IPS-NIHi7 (cell line): ENCODE results near the gene CEACAM21.

Experiments used
- DNase-seq: peaks from one replicate; pipeline ENCODE4 v3.0.0; 2012; ENCODE audit warnings: mixed read lengths; ENCODE audit errors: extremely low spot score

Gene CEACAM21

GRCh38 chr19:41586064-41586463 lies 10.1 kb downstream of the CEACAM21 start:
- DNase-seq: no peak

DNA sequence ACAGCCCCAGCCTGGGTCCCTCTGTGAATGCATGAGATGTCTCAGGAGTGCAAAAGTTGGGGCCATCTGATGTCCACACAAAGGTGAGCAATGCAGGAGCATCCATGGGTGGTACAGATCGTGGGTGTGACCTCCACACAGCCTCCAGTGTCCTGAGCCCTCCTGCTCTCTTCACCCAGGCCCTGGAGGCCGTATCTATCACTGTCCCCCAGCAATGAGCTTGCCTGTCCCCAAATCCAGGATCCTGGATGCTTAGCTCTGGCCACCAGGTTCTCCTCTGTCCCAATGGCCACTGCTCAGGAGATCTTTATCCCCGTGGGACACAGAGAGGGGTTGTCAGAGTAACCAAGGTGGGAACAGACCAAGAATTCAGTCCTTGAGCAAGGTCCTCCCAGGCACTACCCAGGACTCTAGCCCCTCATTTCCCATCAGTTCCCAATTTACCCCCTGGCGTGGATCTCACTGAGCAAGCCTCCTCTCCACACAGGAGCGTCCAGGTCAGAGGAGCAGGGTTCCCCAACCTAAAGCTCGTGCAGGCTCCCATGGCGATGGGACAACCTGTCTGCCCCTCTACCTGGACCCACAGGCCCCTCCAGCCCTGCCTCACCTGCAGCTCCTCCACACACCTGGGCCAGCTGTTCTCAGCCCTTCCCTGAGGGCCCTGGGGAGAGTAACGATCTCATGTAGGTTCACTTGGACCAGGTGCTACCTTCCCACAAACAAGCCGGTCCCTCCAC lies 11.3 kb downstream of the CEACAM21 start:
- DNase-seq: no peak

GRCh38 chr19:41587838-41588210 lies 11.9 kb downstream of the CEACAM21 start:
- DNase-seq: no peak

GRCh38 chr19:41588497-41589209 lies 12.7 kb downstream of the CEACAM21 start:
- peak; percentile 57 for DNase-seq

GRCh38 chr19:41589371-41589770 lies 13.4 kb downstream of the CEACAM21 start:
- DNase-seq: no peak

DNA sequence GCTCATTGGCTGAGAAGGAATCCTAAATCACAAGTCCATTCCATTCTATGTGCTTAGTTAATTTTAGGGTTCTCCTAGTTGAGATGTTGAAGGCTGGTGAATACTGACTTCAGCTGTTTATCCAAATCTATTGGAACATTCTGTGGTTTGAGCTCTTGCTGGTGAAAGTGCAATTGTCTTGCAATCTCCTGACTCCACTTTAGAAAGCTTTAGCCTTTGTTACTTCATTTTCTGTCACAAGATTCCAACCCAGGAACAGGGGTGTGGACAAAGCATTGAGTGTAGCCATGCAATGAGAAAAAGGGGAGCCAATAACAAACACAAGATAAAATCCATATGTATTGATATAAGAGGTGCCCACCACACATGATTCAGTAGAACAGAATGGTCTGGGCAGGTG lies 15.0 kb downstream of the CEACAM21 start:
- no peak for DNase-seq

DNA sequence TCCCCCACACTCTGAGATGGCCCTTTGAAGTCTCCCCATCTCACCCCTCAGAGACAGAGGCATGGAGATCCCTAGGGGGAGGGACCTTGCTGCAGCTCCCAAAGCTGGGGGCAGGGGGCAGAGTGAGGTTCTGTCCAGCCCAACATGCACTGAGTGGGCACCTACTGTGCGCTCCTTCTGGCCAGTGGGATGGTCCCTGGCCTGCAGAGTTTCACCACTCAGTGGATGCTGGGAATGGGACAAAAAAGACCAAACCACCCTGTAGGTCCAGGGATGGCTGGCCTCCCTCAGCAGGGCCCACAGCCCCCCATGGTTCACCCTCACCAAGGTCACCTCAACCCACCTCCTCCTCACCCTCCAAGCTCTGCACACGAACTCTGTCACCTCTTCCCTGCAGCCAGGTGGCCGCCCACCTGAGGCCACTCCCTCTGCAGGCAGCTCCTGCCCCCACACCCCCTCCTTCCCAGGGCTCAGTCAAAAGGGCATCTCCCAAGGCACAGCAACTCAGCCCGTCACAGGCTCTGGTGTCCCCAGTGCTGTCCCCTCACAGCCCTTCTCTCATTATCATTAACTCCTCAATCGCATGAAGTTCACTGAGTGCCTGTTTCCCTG lies 16.1 kb downstream of the CEACAM21 start:
- DNase-seq: no peak

DNA sequence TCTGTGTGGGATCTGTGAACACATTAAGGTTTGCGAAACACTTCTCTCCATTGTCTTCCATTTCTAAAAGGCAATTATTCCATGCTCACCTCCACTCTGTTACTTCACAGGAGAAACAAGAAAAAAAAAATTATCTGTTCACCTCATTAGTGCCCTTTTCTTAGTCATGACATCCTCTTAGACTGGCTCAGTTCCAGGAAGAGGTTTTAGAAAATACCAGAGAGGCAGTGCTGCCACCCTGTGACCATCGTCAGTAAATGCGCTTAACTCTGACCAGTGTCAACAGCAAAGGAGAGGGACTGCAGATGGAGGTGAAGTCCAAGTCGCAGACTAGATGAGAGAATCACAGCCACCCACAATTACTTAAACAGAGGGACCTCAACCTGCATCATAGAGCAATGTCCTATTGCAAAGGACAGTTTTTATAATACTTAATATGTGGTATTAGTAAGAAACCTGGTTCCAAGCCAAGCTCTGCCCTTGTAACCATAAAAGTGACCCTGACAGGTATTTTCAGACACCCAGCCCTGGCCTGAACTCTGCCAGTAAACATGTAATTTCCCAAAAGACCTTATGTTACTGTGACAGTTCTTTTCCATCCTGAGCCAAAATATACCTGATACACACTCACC lies 19.4 kb downstream of the CEACAM21 start:
- DNase-seq: peak; percentile 68

DNA sequence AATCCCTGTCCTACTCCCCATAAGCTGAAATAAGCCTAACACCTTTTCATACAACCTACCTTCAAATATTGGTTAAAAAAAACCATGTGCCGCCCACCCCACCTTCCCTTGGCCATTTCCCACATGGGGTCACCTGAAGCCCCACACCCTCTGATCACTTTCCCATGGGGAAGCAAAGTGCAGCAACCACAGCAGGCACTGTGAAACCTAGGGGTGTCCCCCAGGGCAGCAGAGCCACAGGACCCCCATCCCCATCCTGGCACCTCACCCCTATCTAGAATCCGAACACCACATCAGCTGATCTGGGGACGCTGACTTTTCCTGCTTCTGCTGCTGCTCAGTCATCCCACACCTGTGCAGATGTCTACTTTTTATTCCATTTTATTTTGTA lies 19.9 kb downstream of the CEACAM21 start:
- no peak for DNase-seq

DNA sequence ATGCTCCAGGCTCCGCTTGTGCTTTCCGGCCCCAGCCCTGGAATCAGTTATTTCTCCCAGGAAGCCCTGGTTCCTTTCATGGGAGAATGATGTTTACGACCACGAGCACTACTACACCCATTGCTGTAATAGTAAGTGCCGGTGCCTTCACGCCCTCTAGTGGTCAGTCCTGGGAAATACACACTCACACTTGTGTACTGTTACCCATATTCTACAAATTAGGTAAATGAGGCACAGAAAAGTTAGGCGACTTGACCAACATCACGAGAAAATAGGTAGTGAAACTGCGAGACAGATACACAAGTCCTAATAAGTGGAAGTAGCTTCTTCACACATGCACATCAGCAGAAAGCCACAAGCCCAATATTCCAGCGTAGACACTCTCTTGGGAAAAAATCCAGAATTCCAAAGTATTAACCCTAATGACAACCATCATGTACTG lies 21.7 kb downstream of the CEACAM21 start:
- DNase-seq: peak; percentile 88

DNA sequence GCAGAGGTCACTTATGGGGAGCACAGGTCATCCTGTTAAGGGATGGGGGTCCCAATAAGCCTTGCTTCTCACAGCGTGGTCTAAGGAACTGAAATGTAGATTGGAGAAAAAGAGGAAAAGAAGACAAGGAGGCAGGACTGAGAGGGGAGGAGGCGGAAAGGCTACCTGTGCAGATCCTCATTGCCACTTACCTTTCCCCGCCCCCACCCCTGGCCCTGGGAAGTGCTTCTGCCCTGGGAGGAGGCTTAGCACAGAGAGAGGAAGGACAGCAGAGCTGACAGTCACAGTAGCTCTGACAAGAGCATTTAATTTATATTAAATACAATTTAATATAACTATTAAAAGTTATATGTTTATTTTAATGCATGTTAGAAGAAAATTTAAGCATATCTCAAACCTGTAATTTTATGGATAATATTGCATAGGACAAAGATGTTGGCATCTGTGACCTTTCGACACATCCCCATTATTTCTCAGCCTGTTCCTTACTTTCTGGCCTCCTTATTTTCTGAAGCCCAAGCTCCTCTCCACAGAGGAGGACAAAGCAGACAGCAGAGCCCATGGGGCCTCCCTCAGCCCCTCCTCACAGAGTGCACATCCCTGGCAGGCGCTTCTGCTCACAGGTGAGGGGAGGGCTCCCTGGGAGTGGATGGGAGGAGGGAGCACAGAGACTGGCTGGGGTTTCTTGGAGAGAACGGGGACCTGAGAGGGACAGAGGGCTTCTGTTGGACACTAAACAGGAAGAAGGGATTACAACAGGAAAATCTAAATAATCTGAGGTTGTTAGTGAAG lies 23.4 kb downstream of the CEACAM21 start:
- DNase-seq: no peak

DNA sequence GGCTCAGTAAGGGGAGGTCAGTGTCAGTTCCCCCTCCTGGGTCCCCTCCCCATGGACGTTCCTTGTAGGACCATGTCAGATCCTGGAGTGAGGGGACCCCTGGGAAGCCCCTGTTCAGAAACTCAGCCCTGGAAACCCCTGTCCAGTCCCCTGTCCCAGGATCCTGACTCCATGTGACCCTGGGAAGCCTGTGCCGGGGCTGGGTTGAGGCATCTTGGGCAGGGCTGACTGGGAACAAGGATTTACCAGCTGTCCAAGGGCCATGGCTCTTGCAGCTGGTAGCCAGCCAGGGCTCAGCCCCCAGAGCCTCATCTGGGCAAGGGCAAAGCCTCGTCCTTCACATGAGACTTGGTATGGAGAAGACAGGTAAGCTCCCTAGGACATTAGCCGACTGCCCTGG lies 25.8 kb downstream of the CEACAM21 start:
- no peak for DNase-seq

GRCh38 chr19:41604831-41605230 lies 28.9 kb downstream of the CEACAM21 start:
- no peak for DNase-seq

- no peak for DNase-seq
These were observed 30.4 kb downstream of the CEACAM21 start for GRCh38 chr19:41606215-41606837.

DNA sequence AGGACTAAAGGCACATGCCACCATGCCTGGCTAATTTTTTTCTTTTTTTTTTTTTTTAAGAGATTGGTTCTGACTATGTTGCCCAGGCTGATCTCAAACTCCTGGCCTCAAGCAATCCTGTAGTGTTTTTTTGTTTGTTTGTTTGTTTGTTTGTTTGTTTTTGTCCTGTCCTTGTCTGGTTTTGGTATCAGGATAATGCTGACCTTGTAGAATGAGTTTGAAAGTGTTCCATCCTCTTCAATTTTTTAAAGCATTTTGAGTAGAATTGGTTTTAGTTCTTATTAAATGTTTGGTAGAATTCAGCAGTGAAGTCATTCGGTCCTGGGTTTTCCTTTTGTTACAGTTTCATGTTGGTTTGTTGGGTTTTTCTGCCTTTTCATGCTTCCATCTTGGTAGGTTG lies 31.7 kb downstream of the CEACAM21 start:
- no peak for DNase-seq

GRCh38 chr19:41610789-41611188 lies 34.8 kb downstream of the CEACAM21 start:
- no peak for DNase-seq

- DNase-seq: no peak
These were observed 36.5 kb downstream of the CEACAM21 start for GRCh38 chr19:41612483-41612882.

DNA sequence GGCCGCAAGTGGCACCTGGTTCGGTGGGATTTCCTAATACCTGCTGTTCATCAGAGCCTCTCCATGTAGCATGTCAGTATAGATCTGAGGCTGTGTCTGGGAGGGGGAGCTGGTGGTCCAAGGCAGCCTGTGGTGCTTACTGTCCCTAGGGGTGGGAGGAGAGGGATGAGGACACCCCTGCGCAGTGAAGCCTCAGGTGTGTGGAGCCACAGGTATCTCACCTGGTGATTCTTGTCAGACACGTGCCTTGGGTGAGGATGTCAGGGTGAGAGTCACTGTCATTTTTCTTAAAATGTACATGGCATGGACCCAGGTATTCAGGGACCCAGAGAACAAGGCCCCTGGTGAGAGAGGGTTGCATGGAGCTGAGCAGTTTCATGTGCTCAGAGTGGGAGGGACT lies 39.2 kb downstream of the CEACAM21 start:
- no peak for DNase-seq

- DNase-seq: peak; percentile 52
These were observed 41.0 kb downstream of the CEACAM21 start for GRCh38 chr19:41616792-41617621.
